Sigmoid colon (tissue), 7 donors: Measurements from ENCODE around the gene KIAA0513. TPM values are rescaled to one million over a fixed set of nuclear protein-coding genes. Genes with fewer than 3 reads are reported as not detected.

ENCODE experiments used
- DNase-seq: peaks from one replicate; pipeline ENCODE4 v3.0.0-alpha.2; 2019
- H3K27ac ChIP-seq, 4 donors: fragments of 200-600 bp; sonication (generic); one replicate each; pipeline ENCODE4 v1.5.1; 2016 to 2019; ENCODE audit warnings: mild to moderate bottlenecking in 1 of 4
- H3K27me3 ChIP-seq, 3 donors: fragments of 200-600 bp; sonication (generic); one replicate each; pipeline ENCODE4 v1.5.1; 2019; ENCODE audit warnings: mild to moderate bottlenecking in 1 of 3
- H3K36me3 ChIP-seq, 4 donors: fragments of 200-600 bp; sonication (generic); one replicate each; pipeline ENCODE4 v1.5.1; 2016 to 2019
- H3K4me1 ChIP-seq, 4 donors: fragments of 200-600 bp; sonication (generic); one replicate each; pipeline ENCODE4 v1.5.1; 2017 to 2019
- H3K4me3 ChIP-seq, 4 donors: fragments of 200-600 bp; sonication (generic); one replicate each; pipeline ENCODE4 v1.5.1; 2017 to 2019; ENCODE audit warnings: mild to moderate bottlenecking in 2 of 4, moderate library complexity in 1 of 4
- H3K9me3 ChIP-seq, 4 donors: fragments of 200-600 bp in 3 of 4; sonication (generic) in 3 of 4; one replicate each; pipeline versions ENCODE4 v1.5.1 to v1.6.1; 2013 to 2019
- CTCF ChIP-seq, 4 experiments: fragments of 450-650 bp in 3 of 4; fragments of 200-600 bp in 1 of 4; IDR thresholded peaks; one replicate each; pipeline ENCODE4 v1.5.1; 2016 to 2019; ENCODE audit warnings: antibody characterized with exemption in 4 of 4, mild to moderate bottlenecking in 3 of 4, moderate library complexity in 2 of 4
- EP300 ChIP-seq, 4 donors: sonication (generic); formaldehyde crosslinking; IDR thresholded peaks; one replicate each; pipeline ENCODE4 v1.6.1; 2017; ENCODE audit warnings: antibody characterized with exemption in 4 of 4
- POLR2A ChIP-seq, 2 donors: fragments of 450-650 bp; IDR thresholded peaks; one replicate each; pipeline ENCODE4 v1.6.1; 2016; ENCODE audit warnings: antibody characterized with exemption in 2 of 2, mild to moderate bottlenecking in 2 of 2, moderate library complexity in 2 of 2
- POLR2AphosphoS5 ChIP-seq, 4 donors: sonication (generic); formaldehyde crosslinking; IDR thresholded peaks; one replicate each; pipeline ENCODE4 v1.6.1; 2017; ENCODE audit warnings: antibody characterized with exemption in 4 of 4
- WGBS, 2 donors: extraction: QIAGEN DNeasy Blood & Tissue Kit; methylation state at CpG; one replicate each; pipeline ENCODE4 v1.1.7; 2013; 5-methylcytosine and 5-hydroxymethylcytosine counted together
- intact Hi-C: fragments of 100-400 bp; cut with DNase I; formaldehyde crosslinking; loops from one replicate; pipeline ENCODE4 v1.15.1; 2023
- polyA plus RNA-seq, 3 donors: library from polyadenylated mRNA; stranded (reverse); fragments of 200-250 nt; gene quantifications; one replicate each; pipeline ENCODE4 v1.2.3, GENCODE V29; 2013
- total RNA-seq, 4 donors: library from RNA; depleted of rRNA; stranded (reverse); fragments of >200 nt; gene quantifications; one replicate each; pipeline ENCODE4 v1.1.0, GENCODE V29; 2016
- donor health status: healthy with polysubstance abuse.
- donor health status: Bipolar disorder and iron deficiency.
- donor health status: healthy.

Gene KIAA0513
- total and polyA plus RNA-seq, 7 donors: 8.4 to 40.2 (median 18.6) TPM

- no peak overlapping the region for H3K4me3 ChIP-seq
- TF ChIP-seq CTCF (IDR thresholded peaks at IDR 0.05) (no peak), POLR2AphosphoS5 (IDR thresholded peaks at IDR 0.05) (no peak)
Measured at GRCh38 chr16:84999857-85000480, 27.6 kb upstream of the KIAA0513 start.

DNA sequence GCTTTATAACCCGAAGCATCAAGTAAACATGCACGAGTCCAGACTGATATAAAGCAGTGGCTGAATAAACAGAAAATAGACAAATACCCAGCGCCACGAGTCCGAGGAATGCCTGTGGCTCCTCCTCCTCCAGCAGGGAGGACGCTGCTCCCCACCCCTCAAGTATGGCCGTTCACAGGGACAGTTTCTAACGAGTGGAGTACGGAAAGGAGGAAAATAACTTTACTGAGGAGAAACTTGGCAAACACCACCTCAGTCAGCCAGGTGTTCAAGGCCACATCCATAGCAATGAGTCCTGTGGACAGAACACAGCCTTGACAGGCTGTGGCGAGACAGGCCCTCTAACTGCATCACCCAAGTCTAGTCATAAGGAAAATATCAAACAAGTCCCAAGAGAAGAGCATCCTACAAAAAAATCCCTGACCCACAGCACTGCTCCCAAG lies 25.5 kb upstream of the KIAA0513 start:
- WGBS, 2 donors: 15 to 51% methylated on average over 10 of the region's 10 CpGs
- no peak for DNase-seq
- H3K4me3 ChIP-seq: peak overlapping the region in 2 of 4 donors; percentile 6 to 21
- intact Hi-C loops: no loop called here
- H3K9me3 ChIP-seq: no peaks in the 10 kb centered on the region
- peaks cover 0 to 93% (median 91%) of the 10 kb centered on the region in 4 donors for H3K4me1 ChIP-seq
- H3K27ac ChIP-seq: peak overlapping the region; percentile 82 to 92 (median 88)
- H3K27me3 ChIP-seq: no peaks in the 10 kb centered on the region
- no peaks in the 10 kb centered on the region for H3K36me3 ChIP-seq
- TF ChIP-seq POLR2AphosphoS5 (IDR thresholded peaks at IDR 0.05) (peak in 1 of 4 donors; percentile 2), EP300 (IDR thresholded peaks at IDR 0.05) (no peak)

More at GRCh38 chr16:84999857-85000480, 27.6 kb upstream of the KIAA0513 start:
- H3K27me3 ChIP-seq: no peaks in the 10 kb centered on the region
- DNase-seq: no peak
- H3K4me1 ChIP-seq: peaks cover 0 to 90% (median 89%) of the 10 kb centered on the region in 4 donors
- WGBS, 2 donors: 83 to 85% methylated on average over 11 of the region's 11 CpGs
- intact Hi-C loops: no loop called here
- peak overlapping the region; percentile 82 to 92 (median 88) for H3K27ac ChIP-seq
- peaks cover 0 to 4% (median 0%) of the 10 kb centered on the region in 4 donors for H3K36me3 ChIP-seq
- H3K9me3 ChIP-seq: no peaks in the 10 kb centered on the region

DNA sequence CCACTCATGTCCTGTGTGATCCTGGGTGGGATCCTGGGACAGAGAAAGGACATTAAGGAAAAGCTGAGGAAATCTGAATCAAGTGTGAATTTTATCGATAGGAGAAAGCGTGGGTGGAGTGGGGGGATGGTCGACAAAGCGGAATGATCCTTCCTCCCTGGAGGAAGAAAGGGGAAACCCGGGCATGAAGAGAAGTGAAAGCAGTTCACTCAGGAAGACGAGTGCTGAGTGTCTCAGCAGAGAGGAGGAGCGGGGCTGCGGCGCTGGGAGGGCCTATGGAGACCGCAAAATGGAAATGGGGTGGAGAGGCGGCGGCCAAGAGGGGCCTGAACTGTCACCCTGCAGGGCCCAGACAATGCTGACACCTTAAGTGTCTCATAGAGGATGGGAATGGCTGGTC lies 25.0 kb upstream of the KIAA0513 start:
- Histone ChIP-seq H3K27ac (peak overlapping the region; percentile 82 to 92 (median 88)), H3K9me3 (no peaks in the 10 kb centered on the region), H3K4me3 (peak overlapping the region in 2 of 4 donors; percentile 6 to 21), H3K4me1 (peaks cover 0 to 97% (median 94%) of the 10 kb centered on the region in 4 donors), H3K36me3 (no peaks in the 10 kb centered on the region), H3K27me3 (no peaks in the 10 kb centered on the region)
- TF ChIP-seq EP300 (IDR thresholded peaks at IDR 0.05) (no peak), CTCF (IDR thresholded peaks at IDR 0.05) (no peak), POLR2A (IDR thresholded peaks at IDR 0.05) (no peak), POLR2AphosphoS5 (IDR thresholded peaks at IDR 0.05) (peak in 2 of 4 donors; percentile 3 to 38)
- intact Hi-C loops: no loop called here
- DNase-seq: no peak
- 69% methylated on average over 12 of the region's 12 CpGs for WGBS, 2 donors

DNA sequence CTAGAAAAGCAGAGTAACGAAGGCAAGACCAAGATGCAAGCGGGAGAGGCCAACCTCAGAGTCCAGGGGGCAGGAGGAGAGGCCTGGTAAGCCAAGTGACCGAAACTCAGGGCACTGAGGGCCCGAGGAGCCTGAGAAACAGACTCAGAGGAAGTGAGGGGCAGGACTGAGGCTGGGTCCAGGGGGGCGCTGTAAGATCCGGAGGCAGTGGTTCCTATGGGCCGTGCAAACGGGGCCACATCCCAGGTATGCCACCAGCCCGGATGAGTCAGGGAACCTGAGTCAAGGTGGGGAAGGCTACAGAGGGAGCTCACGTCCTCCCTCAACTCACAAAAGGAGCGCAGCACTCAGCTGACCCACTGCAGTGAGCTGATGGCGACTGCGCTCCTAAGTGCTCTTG lies 24.5 kb upstream of the KIAA0513 start:
- TF ChIP-seq POLR2AphosphoS5 (IDR thresholded peaks at IDR 0.05) (no peak), EP300 (IDR thresholded peaks at IDR 0.05) (no peak)
- H3K9me3 ChIP-seq: no peaks in the 10 kb centered on the region
- H3K4me1 ChIP-seq: peaks cover 0 to 100% (median 96%) of the 10 kb centered on the region in 4 donors
- no peaks in the 10 kb centered on the region for H3K36me3 ChIP-seq
- no peaks in the 10 kb centered on the region for H3K27me3 ChIP-seq
- 76 to 89% methylated on average over 13 of the region's 13 CpGs for WGBS, 2 donors
- DNase-seq: no peak
- intact Hi-C loops: no loop called here
- H3K27ac ChIP-seq: peak overlapping the region; percentile 82 to 92 (median 88)
- H3K4me3 ChIP-seq: peak overlapping the region in 1 of 4 donors; percentile 21

DNA sequence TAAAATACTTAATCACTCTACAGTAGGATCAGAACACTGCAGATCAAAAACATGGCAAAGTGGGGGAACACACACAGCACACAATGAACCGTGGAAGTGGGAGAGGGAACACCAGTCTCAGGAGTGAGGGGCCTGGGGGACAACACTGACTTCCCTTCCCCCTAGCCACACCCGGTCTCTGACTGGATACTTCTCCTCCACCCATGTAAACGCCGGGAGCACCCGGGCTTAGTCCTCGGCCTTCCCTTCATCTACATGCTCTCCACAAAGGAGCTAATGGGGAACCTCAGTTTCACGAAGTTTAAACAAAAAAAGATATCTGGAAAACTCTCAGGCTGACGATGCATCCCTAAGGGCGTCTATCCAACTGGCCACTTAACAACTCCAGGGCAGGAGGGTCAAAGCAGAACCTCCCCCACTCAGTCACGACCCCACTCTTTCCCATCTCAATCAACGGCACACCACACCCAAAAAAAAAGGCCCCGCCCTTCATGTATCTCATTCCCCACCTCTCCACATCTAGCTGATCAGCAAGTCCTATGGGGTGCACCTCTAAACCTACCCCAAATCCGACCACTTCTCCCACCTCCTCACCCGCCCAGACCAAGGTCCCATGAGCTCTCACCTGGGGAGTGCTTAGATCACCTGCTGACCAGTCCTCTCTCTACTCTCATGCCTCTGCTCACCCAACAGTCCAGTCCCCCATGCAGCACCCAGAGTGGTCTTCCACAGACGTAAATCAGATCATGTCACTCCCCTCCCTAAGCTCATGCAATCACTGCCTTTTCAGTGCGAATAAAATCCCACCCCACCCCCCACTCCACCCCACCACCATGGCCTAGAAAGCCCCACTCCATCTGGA lies 23.6 kb upstream of the KIAA0513 start:
- Histone ChIP-seq H3K27ac (peak overlapping the region; percentile 82 to 92 (median 88)), H3K4me3 (peak overlapping the region in 1 of 4 donors; percentile 8), H3K9me3 (no peaks in the 10 kb centered on the region), H3K4me1 (peaks cover 0 to 100% (median 97%) of the 10 kb centered on the region in 4 donors), H3K36me3 (no peaks in the 10 kb centered on the region), H3K27me3 (no peaks in the 10 kb centered on the region)
- no peak for TF ChIP-seq POLR2AphosphoS5 (IDR thresholded peaks at IDR 0.05)
- no peak for TF ChIP-seq POLR2A (IDR thresholded peaks at IDR 0.05)
- TF ChIP-seq CTCF (IDR thresholded peaks at IDR 0.05): no peak
- TF ChIP-seq EP300 (IDR thresholded peaks at IDR 0.05): no peak
- WGBS, 2 donors: 51 to 65% methylated on average over 16 of the region's 16 CpGs
- intact Hi-C loops: no loop called here
- no peak for DNase-seq
